Ramos (cell line): ENCODE results near the gene REV3L.

ENCODE experiments used
- in situ Hi-C: fragments of 300-500 bp; cut with MboI; formaldehyde crosslinking; loops from one replicate; pipeline ENCODE4 v1.14.3; 2022; ENCODE audit warnings: low sequenced_read_pairs; ENCODE audit not compliant: unreplicated experiment

The REV3L gene

DNA sequence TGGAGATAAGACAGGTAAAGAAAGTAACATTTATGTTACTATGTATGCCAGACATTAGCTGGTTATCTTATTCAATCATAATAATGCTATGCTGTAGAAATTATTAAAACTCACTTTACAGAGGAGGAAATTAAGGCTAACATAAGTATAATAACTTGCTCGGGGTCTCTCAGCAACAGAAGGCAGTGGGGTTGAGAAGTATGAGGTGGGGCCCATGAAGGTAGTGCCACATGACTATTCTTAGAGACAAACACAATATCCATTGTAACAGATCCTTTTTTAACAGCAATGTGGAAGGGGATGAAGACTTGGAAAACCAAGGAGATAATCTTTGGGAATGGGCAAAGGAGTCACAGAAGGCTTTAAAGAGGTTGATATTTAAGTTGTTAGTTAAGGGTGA, 11.5 kb downstream of the REV3L start:
- in situ Hi-C loops = no loop called here

DNA sequence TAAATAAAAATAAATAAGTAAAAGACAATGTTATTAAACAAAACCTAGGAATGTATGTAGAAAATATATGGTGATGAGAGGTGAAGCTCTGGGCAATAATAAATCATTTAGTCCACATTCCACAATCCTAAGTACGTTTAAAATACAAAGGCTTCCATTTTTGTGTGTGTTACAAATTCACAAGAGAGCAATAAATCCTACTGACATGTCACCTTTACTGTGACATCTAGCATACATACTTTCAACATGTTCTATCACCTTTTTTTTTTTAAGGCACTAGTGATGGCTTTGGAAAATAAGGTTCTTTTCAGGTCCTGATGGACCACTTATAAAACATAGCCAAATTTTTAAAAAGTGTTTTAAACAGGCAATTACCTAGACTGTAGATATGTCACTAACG, 12.0 kb downstream of the REV3L start:
- in situ Hi-C loops = no loop called here

DNA sequence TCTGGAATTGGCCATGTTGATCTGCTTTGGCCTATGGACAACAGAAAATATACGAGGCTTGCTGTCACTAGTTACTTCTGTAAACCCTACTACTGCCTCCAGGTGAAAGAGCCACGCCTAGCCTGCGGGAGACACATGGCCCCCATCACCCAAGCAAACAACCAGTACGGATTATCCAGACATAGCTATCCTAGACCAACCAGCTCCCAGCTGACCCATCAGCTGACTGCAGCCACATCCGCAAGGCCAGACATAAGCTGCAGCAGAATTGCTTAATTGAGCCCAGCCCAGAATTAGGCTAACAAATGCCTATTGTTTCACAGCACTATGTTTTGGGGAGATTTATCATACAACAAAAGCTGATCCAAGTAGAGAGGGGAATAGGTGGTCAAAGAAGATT, 13.5 kb downstream of the REV3L start:
- in situ Hi-C loops = no loop called here

DNA sequence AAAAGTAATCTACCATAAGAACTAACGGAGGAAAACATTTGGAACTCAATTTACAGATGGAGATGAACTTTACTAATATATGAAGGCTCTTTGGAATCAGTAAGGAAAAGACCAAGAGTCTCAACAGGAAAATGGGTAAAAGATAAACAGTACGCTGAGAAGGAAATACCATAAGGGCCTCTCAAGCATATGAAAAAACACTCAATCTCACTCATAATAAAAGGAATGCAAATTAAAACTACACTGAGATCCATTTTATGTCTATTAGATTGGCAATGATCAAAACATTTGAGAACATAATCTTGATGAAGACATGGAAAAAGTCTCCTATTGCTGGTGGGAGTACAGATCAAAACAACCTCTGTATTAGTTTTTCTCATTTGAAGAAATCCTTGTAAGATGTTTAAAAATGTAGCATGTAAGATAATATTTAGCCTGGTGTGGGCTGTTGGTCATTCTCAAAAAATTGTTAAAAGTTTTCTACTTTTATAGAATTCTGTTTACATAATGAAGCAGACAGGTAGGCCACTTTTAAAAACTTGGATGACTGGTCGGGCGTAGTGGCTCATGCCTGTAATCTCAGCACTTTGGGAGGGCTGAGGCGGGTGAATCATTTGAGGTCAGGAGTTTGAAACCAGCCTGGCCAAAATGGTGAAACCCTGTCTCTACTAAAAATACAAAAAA, 14.5 kb downstream of the REV3L start:
- in situ Hi-C loops = no loop called here

DNA sequence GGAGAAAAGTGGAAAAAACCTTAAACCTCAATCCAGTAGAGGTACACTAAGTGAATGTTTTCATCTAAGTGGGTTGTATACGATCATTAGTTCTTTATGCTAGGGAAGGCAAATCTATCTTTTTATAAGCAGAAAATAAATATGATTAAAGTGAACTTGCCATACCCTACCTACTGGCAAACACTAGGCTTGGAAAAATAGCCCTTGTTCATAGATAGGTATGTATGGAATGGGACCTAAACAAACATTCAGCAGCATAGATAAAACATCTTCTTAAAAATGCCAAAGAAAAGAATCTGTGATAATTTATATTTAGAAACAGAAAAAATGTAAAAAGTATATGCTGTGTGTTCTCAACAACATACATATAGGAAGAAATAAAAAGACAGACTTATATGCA, 18.8 kb downstream of the REV3L start:
- in situ Hi-C loops = no loop called here

DNA sequence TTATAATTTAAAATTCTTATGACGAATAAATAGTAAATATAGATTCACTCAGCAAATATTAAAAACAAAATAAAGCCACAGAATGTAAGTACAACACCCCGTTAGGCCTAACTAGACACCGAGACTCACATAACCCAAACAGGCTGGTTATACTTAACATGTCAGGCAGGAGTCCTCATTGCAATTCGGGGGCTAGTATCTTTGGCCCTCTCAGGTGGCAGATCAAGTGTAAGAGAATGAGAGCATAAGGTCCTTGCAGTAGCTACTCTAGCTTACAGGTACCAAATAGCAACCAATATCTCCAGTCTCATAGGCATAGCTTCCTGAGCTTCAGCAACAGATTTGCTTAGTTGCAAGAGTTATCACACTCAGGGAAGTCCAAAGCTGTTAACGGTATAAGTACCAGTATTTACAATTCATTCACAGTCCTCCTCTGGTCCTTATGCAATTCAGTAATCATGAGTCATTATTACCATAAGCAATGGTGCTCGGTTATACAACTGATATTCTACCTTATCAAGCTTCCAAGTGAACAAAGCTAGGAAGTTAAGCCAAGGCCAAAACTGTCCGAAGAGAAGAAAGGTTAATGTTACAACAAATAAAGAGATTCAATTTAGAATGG, 20.1 kb downstream of the REV3L start:
- in situ Hi-C loops = no loop called here

DNA sequence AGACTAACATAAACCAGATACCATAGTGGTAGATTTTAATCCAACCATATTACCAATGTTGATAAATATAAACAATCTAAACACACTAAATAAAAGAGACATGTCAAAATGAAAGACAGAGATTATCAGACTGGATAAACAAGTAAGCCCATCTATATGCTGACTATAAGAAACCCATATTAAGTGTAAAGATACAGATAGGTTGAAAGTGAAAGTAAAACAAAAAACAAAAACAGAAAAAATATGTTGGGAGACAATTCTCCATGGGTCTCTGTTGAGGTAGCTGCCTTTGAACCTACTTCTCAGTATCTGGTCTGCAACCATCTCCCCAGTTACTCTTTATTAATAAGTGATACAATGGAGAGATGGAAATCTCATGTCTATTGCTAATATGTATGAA, 21.2 kb downstream of the REV3L start:
- in situ Hi-C loops = no loop called here

DNA sequence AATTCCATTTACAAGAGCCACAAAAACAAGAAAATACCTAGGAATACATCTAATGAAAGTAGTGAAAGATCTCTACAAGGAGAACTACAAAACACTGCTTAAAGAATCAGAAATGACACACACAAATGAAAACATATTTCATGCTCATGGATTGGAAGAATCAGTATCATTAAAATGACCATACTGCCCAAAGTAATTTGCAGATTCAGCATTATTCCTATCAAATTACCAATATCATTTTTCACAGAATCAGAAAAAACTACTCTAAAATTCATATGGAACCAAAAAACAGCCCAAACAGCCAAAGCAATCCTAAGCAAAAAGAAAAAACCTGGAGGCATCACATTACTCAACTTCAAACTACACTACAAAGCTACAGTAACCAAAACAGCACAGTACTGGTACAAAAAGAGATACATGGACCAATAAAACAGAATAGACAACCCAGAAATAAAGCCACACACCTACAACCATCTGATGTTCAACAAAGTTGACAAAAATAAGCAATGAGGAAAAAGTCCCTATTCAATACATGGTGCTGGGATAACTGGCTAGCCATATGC, 24.3 kb downstream of the REV3L start:
- in situ Hi-C loops = no loop called here

DNA sequence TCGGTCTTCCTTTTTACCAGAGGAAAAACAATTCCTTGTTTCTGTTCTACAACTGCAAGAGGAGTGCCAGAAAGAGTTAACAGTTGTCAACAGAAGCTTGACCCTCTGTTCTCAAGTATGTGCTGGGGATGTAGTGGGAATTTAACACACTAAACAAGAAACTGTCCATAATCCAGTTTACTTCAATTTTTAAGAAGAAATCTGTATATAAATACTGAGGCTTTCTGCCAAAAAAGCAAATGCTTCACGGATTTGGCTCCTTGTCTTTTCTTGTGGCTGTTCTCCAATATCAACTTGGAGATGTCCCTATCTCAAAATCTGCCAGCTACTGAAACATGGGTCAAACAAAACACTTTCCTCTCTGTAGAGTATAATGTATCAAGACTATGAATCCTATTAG, 26.8 kb downstream of the REV3L start:
- in situ Hi-C loops = no loop called here

DNA sequence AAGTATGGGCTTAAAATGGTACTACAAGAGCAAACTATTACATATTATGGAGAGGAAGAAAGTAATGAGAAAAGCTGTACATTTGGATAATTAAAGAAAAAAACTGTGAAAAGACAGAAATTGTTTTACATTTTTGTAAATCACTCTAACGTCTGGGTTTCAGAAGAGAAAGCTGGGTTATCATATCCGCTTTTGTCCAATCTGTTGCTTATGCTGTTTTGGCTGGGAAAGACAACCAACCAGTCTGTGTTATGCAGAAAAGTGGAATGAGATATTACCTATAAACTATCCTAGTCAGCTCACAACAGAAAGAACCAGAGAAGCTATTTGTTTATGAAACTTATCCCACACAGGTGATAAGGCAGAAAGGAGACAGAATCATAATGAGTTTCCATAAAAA, 32.4 kb downstream of the REV3L start:
- in situ Hi-C loops = no loop called here

DNA sequence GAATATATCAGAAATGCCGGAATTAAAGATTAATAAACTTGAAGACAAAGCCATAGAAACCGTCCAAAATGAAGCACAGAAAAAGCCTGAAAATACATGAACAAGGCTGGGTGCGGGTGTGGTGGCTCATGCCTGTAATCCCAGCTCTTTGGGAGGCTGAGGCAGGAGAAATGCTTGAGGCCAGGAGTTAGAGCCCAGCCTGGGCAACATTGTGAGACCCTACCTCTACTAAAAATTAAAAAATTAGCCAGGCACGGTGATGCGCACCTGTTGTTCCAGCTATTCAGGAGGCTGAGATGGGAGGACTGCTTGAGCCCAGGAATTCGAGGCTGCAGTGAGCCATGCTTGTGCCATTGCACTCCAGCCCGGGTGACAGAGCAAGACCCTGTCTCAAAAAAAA, 32.9 kb downstream of the REV3L start:
- in situ Hi-C loops = no loop called here

DNA sequence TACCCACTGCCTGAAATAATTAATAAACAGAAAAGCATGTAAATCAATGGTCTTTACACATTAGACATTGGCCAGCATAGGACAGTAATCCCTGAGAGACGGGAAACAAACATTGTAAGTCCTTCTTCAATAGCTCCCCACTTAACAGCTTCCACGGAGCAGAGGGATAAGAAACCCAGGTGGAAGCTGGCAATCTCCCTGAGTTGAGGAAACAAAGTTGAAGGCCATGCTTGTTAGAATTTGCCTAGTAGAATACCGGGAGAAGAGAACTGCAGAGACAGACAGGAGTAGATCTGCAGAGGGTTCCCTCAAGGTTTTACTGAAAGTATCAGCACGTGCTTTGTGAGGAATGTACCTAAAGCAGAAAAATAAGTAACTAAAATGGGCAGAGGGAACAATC, 33.9 kb downstream of the REV3L start:
- in situ Hi-C loops = no loop called here

DNA sequence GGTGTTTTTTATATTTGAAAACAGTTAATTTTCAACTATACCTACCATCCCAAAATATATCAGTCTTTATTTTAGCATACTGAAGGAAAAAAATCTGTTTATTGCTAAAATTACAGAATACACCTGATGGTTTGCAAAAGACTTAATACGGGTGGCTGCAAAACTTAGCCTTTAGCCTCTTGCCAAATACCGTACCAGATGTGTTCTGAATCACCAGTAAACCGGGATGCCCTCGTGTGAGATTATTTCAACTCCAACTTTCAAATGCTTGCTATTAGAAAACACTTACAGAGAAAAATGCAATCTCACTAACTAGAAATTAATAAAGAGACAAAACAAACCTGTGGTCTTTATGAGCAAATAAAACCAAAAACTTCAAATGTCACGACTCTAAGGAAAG, 36.0 kb downstream of the REV3L start:
- in situ Hi-C loops = no loop called here

DNA sequence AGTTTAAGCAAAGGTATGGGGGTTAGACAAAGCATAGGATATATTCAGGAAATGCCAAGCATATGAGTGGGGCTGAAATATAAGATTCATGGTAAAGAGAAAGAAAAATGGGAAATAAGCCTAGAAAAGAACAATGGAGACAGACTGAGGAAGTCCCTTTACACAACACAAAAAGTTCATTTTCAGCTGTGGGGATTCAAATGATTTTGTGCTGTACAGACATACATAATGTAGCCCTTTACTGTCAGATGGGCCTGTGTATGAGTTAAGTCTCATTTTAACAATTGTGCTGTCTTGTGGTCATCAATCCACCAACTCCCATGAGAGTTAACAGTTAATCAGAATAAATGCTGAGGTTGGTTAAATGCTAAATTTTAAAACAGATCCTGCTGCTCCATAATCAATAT, 37.2 kb downstream of the REV3L start:
- in situ Hi-C loops = no loop called here

DNA sequence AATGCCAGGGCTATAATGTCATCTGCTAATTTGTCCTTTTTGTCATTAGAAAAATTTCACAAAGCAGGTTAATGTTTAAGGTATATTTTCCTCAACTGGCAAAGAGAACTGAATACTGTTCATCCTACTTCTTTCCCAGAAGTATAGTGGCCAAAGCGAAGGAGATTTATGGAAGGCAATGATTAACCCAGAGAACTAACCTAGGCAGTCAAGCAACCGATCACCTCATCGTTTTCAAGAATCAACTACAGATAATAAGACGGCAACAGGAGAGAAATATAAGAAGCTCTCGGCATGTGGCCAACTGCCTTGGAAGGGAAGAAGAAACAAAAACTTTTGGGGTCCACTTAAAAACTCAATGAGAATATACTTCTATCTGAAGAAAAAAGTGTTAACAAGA, 38.2 kb downstream of the REV3L start:
- in situ Hi-C loops = no loop called here

DNA sequence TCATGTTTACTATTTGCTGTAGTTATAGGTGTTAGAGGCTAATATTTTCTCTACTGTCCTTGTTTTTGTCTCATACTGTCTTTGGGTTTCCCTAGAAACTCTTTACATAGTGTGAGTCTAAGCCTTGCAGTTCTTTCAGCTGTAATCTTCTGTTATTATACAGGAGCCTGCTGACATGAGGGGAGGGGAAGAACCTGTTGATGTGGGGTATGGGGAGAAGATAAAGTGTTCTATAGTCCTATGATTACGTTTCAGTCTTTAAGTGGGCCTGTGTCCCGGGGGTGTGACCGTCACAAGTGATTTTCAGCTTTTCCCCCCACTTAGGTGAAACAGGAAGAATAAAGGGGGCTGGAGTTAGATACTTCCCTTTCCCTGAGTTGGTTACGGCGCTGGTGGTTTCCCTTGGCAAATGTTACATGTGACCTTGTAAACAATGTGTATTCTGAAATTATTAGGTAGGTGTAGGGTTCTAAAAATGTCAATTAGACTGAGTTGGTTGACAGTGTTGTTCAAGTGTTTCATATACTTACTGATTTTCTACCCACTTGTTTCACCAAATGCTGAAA, 41.3 kb downstream of the REV3L start:
- in situ Hi-C loops = no loop called here

DNA sequence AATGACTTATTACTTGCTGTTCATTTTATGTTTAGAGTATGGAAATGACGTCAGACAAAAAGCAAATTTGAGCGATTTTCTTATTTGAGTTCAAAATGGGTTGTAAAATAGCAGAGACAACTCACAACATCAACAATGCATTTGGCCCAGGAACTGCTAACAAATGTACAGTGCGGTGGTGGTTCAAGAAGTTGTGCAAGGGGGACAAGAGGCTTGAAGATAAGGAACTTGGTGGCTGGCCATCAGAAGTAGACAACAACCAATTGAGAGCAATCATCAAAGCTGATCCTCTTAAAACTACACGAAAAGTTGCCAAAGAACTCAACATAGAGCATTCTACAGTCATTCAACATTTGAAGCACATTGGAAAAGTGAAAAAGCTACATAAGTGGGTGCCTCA, 43.8 kb downstream of the REV3L start:
- in situ Hi-C loops = no loop called here

DNA sequence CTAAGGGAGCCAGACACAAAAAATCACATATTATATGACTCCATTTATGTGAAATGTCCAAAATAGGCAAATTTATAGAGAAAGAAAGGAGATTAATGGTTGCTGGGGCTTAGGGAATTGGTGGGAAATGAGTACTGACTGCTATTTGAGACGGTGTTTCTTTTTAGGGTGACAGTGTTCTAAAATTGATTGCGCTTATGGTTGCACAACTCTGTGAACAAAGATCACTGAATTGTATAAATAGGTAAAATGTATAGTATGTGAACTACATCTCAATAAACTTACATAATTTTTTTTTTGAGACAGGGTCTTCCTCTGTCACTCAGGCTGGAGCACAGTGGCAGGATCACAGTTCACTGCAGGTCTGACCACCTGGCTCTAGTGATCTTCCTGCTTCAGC, 45.4 kb downstream of the REV3L start:
- in situ Hi-C loops = no loop called here

DNA sequence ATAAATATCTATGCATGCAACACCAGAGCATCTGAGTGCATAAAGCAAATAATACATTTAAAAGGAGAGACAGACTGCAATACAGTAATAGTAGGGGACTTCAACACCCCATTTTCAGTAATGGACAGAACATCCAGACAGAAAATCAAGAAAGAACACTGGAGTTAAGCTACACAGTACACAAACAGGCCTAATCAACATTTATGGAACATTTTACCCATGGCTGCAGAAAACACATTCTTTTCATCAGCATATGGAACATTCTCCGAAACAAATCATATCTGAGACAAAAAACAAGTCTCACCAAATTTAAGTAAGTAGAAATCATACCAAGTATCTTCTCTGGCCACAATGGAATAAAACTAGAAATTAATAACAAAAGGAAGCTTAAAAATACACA, 50.5 kb downstream of the REV3L start:
- in situ Hi-C loops = no loop called here

DNA sequence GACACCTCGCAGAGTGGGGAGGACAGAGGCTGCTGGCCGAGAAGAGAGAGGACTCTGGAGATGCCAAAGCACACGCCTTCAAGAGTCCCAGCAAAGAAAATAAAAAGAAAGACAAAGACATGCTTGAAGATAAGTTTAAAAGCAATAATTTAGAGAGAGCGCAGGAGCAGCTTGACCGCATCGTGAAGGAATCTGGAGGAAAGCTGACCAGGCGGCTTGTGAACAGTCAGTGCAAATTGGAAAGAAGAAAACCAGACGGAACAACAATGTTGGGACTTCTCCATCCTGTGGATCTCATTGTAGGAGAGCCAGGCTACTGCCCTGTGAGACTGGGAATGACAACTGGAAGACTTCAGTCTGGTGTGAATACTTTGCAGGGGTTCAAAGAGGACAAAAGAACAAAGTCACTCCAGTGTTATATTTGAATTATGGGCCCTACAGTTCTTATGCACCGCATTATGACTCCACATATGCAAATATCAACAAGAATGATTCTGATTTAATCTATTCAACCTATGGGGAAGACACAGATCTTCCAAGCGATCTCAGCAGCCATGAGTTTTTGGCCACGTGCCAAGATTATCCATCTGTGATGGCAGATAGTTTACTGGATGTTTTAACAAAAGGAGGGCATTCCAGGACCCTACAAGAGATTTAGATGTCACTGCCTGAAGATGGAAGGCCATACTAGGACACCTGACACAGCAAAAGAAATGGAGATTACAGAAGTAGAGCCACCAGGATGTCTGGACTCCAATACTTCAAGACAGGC, 52.2 kb downstream of the REV3L start:
- in situ Hi-C loops = no loop called here

DNA sequence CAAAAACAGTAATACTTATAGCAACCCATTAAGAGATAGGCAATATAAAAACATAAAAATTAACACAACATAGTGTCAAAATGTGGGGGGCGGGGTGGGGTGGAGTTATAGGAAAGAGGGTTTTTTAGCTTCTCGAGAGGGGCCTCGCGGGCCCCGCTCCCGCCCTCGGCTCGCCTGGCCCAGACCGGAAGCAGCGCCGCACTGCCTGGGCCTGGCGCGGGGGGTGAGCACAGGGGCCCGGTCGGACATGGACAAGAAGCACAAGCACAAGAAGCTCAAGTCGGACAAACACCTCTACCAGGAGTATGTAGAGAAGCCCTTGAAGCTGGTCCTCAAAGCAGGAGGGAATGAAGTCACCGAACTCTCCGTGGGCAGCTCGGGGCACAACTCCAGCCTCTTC, 53.4 kb downstream of the REV3L start:
- in situ Hi-C loops = no loop called here
